GM19395 (cell line): ENCODE results near the gene ANKRD63.

ENCODE experiments used
- ATAC-seq: cut with Tn5 transposase; IDR thresholded peaks from one replicate; pipeline ENCODE4 v1.9.1; 2021; ENCODE audit warnings: mild to moderate bottlenecking, moderate library complexity; ENCODE audit not compliant: unreplicated experiment

Gene ANKRD63

GRCh38 chr15:40313531-40314398, 30.9 kb upstream of the ANKRD63 start:
- ATAC-seq = no peak

- ATAC-seq = no peak
These were observed 29.7 kb upstream of the ANKRD63 start for GRCh38 chr15:40312370-40313158.

- no peak for ATAC-seq
These were observed 28.1 kb upstream of the ANKRD63 start for GRCh38 chr15:40310993-40311392.

- no peak for ATAC-seq
These were observed 27.4 kb upstream of the ANKRD63 start for GRCh38 chr15:40310001-40310959.

- no peak for ATAC-seq
These were observed 26.5 kb upstream of the ANKRD63 start for GRCh38 chr15:40309344-40309862.

- peak; percentile 75 for ATAC-seq
These were observed 24.8 kb upstream of the ANKRD63 start, which contains the start of gene PLCB2 for GRCh38 chr15:40307421-40308211. TSS of gene PLCB2 (minus strand) at chr15:40307935. CDS start at chr15:40307672, 263 bp downstream.

GRCh38 chr15:40306908-40307307, 24.0 kb upstream of the ANKRD63 start:
- no peak for ATAC-seq

- no peak for ATAC-seq
These were observed 23.5 kb upstream of the ANKRD63 start for GRCh38 chr15:40306371-40306770.

GRCh38 chr15:40305281-40305680, 22.4 kb upstream of the ANKRD63 start:
- ATAC-seq = no peak

- no peak for ATAC-seq
These were observed 20.7 kb upstream of the ANKRD63 start for GRCh38 chr15:40303576-40303975.

GRCh38 chr15:40302981-40303380, 20.1 kb upstream of the ANKRD63 start:
- no peak for ATAC-seq

GRCh38 chr15:40302288-40302886, 19.5 kb upstream of the ANKRD63 start:
- no peak for ATAC-seq

- ATAC-seq = no peak
These were observed 18.8 kb upstream of the ANKRD63 start for GRCh38 chr15:40301467-40302179.

- no peak for ATAC-seq
These were observed 17.9 kb upstream of the ANKRD63 start for GRCh38 chr15:40300771-40301170.

GRCh38 chr15:40300367-40300766, 17.5 kb upstream of the ANKRD63 start:
- ATAC-seq = no peak

GRCh38 chr15:40298216-40298935, 15.5 kb upstream of the ANKRD63 start:
- ATAC-seq = no peak

- ATAC-seq = no peak
These were observed 14.5 kb upstream of the ANKRD63 start for GRCh38 chr15:40297356-40297755.
